ENCODE results near the gene POU3F1.

The POU3F1 gene

DNA sequence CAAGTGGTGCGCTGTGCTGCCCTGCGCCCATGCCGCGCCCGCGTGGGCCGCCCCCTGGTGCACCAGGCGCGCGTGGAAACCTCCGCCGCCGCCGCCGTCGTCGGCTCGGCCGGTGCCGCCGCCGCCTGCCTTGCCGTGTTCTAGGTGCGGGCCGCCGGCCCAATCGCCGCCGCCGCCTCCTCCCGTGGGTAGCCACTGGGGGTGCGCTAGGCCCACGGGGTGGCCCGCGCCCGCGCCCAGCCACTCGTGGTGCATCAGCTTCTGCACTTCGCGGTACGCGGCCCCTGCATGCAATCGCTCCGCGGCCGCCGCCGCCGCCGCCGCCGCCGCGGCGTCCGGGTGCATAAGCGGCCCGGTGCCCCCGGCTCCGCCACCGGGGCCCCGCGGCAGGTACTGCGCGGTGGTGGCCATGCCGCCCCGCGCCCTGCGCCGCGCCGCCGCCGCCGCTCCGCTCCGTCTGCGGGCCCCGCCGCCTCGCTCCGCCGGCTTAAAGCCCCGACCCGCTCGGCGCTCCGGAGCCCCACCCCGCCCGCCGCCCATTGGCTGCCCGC, at the start of gene POU3F1:
TSS of gene POU3F1 (minus strand) at position 461 of the 551 bp plus-strand sequence. CDS start at position 411, 50 bp downstream.
- no peak for DNase-seq (ENCODE audit: low spot score)

DNA sequence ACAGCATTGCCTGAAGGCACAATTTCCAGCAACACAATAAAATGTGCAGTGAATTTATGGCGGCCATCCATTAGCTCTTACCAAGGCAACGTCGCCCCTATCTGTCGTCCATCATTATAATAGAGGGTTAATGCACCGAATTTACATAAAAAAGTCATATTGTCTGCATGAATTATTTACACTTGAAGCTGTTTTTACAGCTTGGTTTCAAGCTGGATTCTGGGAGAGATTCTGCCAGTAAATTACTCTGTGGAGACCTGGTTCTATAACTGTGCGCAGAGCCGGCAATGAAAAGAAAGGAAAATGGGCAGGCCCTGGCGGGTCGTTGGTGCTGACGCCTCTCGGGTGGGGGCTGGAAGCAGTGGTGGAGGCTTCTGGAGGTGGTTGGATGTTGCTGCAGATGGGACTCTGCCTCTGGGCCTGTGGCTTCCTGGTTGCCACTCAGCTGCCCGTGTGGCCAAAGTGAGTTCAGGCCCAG, 48.9 kb upstream of the POU3F1 start:
- no peak for DNase-seq (ENCODE audit: low spot score)

DNA sequence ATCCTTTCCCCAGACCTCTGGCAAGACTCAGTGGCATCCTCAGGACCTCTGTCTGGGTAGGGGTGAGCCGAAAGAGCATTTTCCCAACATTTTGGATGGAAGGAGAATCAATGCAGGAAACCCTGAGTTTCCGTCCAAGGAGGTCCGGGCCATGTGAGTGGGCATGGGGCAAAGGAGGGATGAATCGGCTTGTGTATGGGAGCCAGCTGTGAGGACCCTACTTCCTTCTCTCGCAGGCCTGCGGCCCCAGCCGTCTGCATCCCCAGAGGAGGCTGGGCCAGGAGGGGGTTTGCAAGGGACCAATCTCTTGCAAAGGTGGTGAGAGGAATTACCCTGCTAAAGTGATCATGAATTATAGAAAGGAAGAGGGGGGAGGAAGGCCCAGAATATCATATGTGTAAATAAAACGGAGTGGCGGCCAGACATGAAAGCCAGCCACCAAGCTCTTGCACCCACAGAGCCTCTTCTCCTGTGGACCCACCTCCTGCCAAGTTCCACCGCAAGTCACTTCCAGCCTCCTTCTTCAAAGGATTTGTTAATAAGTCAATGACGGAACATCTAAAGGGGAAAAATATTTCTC, 48.2 kb upstream of the POU3F1 start:
- no peak for DNase-seq (ENCODE audit: low spot score)

DNA sequence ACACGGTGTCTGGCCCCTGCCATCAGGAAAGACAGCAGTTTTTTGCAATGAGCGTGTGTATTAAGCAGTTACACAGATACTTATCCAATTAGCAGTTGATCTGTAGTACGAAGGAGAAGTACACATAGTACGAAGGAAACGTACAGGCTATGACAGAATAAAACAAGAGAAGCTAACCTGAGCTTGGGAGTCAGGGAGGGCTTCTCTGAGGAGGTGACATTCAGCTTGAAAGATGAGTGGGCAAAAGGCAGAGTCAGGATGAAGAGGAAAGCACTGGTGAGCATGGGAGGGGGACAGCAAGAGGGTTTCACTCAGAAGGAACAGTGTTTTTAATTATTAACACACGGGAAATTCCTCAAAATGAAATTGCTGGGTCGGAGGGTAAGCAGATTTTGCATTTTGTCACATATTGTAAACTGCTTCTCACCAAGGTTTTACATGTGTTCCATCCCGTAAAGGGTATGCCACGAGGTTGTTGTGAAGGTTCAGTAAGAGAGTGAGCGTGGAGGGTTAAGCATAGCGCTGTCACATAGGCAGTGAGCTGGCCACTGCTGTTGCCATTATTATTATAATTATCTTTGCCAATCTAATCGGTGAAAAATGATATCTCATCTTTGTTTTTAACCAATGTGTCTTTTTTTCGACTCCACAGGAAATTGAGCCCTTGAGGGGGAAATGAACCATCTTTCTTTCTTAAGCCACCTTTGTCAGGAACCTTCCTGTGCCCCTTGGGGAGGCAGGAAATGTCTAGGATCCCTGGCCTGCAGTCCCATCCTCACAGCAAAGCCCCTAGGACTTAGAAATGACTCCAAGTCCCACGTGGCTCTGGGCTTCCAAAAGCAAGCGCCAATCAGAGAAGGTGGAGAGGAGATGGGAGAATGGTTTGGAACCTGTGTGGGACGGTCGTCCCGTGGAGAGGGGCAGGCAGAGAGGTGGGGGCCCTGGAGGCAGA, 47.3 kb upstream of the POU3F1 start:
- DNase-seq (ENCODE audit: low spot score): no peak

GRCh38 chr1:38092256-38092655, 45.7 kb upstream of the POU3F1 start:
- DNase-seq (ENCODE audit: low spot score): no peak

DNA sequence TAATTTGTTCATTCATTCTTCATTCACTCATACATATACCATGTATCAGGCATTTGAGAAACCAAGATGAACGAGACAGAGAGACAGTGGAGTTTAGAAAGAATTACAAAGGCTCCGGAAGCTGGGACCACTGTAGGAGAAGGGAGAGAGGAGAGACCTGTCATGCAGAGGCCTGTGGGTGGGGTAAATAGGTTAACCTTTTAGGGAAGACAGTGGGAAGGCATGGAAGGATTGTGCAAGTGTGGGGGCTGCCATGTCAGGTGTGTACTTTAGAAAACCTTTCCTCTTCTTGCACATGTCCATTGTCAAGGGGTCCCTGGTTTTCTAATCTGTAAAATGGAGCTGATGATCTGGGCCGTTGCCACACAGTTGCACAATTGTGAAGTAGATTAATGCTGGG, 44.2 kb upstream of the POU3F1 start:
- no peak for DNase-seq (ENCODE audit: low spot score)

- no peak for DNase-seq (ENCODE audit: low spot score)
Observed at GRCh38 chr1:38089712-38090360, 43.2 kb upstream of the POU3F1 start.

DNA sequence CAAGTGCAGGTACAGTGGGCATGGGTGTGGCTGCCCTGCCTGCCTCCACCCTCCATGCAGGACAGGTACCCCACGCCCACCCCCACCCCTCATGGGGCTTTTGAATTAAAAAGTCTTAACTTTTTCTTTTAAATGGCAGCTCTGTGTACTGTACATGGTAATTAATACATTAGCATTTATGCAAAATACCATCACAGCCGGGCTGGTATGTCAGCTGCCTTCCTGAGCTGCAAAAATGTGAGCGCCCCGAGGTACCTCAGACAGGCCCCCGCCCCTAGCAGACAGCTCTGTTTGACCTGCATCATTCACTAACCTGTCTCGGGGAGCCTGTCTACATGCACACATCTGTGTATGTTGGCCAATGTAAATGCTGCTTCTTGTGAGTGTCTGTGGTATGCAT, 42.2 kb upstream of the POU3F1 start:
- no peak for DNase-seq (ENCODE audit: low spot score)

GRCh38 chr1:38088366-38088765, 41.8 kb upstream of the POU3F1 start:
- DNase-seq (ENCODE audit: low spot score): no peak

DNA sequence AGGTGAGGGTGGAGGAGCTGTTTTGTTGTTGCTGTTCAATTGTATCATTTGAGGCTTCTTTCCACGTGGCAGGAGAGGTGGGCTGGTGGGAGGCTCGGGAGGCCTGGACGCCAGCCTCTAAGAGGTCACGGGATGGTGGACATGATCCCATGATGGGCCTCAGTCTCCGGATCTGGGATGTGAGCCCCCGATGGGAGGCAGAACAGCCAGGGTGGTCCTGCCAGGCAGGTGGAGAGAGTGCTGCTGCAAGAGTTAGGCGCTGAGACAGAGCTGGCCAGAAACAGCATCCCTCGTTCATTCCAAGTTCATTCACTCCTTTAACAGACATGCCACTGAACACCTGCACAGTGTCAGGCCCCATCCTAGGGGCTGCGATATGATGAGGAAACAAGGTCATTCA, 41.1 kb upstream of the POU3F1 start:
- no peak for DNase-seq (ENCODE audit: low spot score)

GRCh38 chr1:38085666-38086330, 39.2 kb upstream of the POU3F1 start:
- no peak for DNase-seq (ENCODE audit: low spot score)

- DNase-seq (ENCODE audit: low spot score): no peak
Observed at GRCh38 chr1:38084700-38085099, 38.1 kb upstream of the POU3F1 start.

- DNase-seq (ENCODE audit: low spot score): no peak
Observed at GRCh38 chr1:38084113-38084512, 37.5 kb upstream of the POU3F1 start.

DNA sequence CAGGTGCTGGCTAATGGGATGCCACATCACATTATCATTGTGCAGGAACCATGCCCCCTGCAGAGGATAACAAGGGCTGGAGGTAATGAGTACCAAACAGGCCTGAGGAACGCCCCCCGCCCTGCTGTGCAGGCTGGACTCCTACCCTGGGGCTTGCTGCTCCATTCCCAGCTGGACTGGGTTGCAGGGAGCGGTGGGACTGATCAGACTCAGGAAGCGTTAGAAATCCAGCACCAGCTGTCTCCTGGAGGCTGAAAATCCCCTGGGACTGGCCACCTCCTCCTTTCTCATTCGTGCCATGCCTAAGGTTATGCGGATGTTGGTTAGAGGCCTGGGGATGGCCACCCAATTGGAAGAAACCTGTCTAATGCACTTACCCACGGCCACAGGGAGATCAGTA, 36.9 kb upstream of the POU3F1 start:
- peak; percentile 37 for DNase-seq (ENCODE audit: low spot score)

DNA sequence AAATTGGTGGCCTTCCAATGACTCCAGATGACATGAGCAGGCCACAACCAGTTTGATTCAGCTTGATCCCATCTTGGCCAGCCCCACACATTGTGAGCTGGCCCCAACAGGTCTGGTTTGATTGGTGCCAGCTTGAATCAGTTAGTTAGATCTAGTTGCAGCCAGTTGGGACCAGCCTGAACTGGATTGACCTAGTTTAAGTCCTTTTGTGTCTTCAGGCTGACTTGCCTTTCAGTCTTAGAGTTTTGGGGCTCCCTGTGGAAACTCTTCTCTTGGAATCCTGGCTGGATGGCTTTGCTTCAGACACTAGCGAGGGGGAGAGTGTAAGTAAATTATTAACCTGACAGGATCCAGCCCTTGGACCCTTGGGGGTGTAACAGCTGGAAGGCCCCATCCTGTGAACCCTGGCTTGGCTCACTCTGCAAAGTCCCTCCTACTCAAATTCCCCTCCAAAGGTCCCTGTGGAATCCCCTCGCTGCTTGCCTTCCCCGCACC, 36.2 kb upstream of the POU3F1 start:
- no peak for DNase-seq (ENCODE audit: low spot score)

DNA sequence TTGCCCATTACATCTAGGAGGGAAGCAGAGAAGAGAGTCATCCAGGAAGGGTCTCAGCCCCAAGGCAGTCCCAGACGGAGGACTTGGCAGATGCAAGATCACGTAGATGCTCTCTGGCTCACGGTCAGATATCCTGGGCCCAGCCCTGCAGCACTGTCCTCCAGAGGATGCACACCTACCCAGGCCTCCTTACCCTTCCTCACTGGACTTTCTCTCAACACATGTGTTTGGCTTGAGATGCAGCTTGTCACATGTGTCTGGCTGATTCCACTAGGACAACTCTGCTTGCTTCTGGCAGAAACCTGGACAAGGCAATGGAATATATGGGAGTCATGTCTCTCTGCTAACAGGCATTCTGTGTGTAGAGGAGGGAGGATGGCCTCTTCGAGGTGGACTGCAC, 32.4 kb upstream of the POU3F1 start:
- no peak for DNase-seq (ENCODE audit: low spot score)

DNA sequence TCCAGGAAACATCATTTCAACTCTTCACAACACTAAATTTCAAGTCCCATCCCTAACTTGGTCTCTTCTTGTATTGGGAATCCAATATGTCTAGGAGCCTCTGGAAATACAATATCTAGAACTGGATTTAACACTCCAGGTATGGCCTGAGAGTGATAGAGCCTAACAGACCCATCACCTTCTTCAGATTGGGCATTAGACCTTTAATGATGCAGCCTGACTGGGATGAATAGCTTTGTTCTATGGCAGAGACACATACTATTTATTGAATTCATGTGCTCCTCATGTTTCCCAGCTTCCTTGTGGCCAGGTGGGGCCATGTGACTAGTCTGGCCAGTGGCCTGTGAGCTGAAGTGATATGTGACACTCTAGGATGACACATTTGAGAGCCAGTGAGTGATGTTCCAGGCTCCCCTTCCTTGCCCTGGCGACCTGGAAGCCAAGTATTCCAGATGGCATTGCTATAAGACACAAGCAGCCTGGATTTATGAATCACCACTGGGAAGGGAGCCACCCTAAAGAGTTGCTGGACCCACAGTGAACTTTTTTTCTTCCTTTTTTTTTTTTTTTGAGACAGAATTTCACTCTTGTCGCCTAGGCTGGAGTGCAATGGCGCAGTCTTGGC, 31.0 kb upstream of the POU3F1 start:
- DNase-seq (ENCODE audit: low spot score): no peak

DNA sequence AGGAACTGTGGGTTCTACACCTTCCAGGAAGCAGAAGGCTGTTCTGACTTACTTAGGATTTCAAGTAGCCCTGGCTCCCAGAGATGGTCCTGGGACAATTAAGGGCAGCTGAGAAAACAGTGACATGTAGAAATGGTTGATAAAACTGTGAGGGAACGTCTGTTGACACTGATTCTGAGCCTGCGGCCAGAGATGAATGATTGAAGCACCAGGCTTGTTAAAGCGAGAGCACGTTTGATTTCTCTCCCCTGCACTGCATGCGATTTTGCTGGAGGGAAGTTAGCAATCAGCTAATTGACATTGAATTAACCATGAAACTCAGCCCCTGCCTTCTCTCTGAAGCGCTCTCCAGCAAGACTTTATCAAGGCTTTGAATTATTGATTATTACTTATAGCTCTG, 29.9 kb upstream of the POU3F1 start:
- no peak for DNase-seq (ENCODE audit: low spot score)

DNA sequence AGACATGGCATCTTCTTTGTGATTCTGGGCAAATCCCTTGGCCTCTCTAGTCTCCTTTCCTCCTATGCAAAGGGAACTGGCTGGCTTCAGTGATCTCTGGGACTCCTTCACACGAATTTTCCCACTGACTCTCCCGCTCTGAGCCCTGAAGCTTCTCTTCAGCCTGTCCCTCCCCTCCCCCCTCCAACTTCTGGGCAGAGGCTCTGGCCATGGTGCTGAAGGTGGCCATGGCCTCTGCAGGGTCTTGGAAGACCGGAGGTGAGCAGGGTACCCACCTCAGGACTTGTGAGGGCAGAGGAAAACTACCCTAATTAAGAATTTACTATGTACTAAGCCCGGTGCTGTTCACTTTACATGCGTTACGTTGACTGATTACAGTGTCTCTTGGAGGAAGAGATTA, 29.4 kb upstream of the POU3F1 start:
- peak; percentile 87 for DNase-seq (ENCODE audit: low spot score)

GRCh38 chr1:38075191-38075590, 28.6 kb upstream of the POU3F1 start:
- no peak for DNase-seq (ENCODE audit: low spot score)

- no peak for DNase-seq (ENCODE audit: low spot score)
Observed at GRCh38 chr1:38074302-38074677, 27.7 kb upstream of the POU3F1 start.

All from iPS-NIHi11 (cell line).